GF-D8 (cell line): ENCODE results near the gene RNF141.

Experiments
- DNase-seq: peaks from one replicate; lab custom pipeline; 2025; lab: John Stamatoyannopoulos, UW

The RNF141 gene

DNA sequence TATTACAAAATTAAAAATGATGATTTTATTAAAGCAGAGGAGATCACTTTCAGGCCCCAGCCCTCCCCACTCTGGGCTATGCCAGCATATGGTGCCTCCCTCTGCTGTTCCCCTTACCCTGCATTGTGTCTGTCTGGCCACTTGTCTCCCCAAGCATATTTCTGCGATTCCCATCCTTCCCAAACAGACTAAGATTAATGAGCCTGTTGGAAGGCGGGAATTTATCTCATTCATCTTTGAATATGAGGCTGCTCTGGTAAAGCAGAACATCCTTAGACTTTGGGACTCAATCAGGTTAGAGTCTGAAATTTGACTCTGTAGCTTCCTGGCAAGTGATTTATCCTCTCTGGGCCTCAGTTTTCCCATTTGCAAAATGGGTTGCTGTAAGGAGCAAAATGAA, 60.2 kb downstream of the RNF141 start:
- DNase-seq, result no peak

GRCh38 chr11:10480026-10480425, 61.0 kb downstream of the RNF141 start:
- DNase-seq, result no peak

- no peak for DNase-seq
Measured at GRCh38 chr11:10478574-10479550, 62.1 kb downstream of the RNF141 start.

DNA sequence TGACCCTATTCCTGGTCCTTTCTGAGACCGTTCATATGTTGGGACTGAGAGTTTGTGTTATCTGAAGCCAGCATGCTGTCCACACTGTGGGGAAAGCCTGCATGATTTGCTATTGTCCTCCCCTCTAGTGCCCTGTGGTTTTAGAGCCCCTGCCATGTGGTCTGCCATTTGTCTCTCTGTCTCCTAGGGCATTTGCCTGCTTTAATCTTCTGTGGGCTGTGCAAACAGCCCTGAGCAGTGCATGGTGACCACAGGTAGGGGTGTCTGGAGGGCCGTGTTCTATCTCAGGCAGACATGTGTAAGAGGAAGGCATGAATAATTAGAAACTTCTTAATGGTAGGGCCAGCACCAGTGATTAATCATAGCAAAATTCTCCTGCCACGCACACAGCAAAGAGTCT, 62.9 kb downstream of the RNF141 start:
- no peak for DNase-seq

DNA sequence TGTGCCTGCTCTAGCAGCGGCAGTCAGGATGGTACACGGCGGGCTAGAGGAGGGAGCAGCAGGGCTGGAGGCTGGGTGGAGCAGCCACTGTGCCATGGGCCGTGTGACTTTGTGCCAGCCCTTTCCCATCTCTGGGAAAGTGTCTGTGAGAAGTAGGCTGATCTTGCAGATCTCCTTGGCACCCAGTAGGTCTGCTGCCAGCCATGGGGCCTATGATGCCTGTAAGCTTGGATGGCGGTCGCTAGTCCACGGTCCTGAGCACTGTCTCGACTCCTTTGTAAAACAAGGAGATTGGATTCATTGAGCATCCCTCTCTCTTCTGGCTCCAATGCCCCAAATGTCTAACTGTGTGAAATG, 63.3 kb downstream of the RNF141 start:
- DNase-seq, result no peak

DNA sequence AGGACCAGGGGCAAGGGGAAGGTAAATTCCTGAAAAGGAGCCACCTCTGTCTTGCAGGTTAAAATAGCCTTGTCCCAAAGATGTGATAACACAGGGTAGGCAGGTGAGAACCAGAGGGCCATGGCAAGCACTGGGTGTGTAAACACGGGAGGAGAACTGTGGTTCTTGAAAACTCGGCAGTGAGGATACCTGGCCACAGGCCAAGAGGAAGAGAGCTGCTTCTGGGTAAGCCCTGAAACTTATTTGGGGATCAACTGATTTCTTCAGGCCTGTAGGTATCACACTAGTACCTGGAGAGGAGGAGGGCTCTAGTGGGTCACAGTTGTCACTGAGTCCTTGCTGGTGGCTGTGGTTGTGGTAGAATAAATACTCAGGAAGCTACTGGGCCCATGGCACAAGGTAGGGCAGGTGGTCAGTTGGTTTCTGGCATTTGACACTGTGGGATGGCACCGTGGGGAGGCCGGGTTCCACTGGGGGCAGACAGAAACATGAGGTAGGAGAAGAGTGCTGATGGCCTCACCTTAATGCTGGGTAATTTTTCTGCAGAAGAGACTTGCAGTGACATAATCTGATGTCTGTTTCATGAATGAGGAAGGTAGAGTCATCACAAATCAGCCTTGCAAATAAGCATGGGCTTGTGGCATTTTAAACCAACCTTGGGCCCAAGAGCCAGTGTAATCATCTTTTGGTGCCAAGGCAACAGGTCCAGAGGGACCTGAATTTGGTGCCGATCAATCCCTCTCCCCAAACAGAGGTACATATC, 63.9 kb downstream of the RNF141 start:
- no peak for DNase-seq

DNA sequence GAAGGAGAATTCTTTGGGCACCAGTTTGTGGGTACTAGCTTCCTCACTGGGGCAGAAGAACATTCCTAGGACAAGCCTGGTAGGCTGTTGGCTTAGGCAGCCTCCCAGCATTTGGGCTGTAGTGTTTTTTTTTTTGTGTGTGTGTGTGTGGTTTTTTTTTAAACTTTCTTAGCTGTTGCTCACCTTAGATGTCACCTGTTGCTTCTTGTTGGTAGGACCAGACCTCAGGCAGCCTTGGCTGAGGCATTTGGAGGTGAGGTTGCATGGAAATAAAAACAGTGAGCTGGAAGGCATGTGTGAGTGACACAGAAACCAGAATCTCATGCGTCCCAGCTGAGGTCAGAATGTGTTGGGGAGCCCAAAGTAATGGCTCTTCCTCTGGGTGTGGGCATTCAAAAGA, 64.6 kb downstream of the RNF141 start:
- no peak for DNase-seq

GRCh38 chr11:10474551-10474950, 66.4 kb downstream of the RNF141 start:
- DNase-seq, result no peak

DNA sequence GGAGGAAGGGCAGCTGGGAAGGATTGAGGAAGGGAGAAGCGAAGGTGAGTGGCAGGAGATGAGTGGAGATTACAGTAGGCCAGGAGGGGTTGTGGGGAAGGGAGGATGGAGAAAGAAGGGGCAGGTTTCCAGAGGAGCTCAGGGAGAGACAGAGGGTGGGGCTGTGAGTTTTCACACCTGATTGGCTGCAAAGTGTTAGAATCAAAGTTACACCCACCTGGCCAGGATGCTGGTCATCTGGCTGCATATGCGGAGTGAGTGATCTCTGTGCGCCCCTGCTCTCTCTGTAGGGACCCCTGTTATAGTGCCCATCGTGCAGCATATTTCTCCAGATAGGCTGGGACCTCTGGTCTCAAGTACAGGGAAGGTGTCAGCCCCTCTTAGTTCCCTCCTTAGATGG, 67.6 kb downstream of the RNF141 start:
- no peak for DNase-seq

- DNase-seq, result no peak
Measured at GRCh38 chr11:10462746-10463300, 78.2 kb downstream of the RNF141 start.
